IMR-90 (cell line): Measurements from ENCODE around the gene SRPK2. TPM values are rescaled to one million over a fixed set of nuclear protein-coding genes. Genes with fewer than 3 reads are reported as not detected.

Experiments
- ATAC-seq: fragments of 200-7000 bp; cut with Tn5 transposase; 2 replicates; pipeline ENCODE4 v1.9.1; 2020; ENCODE audit warnings: low read depth, mild to moderate bottlenecking, moderate library complexity
- BruUV-seq: library from RNA; stranded (reverse); fragments of 400-500 nt; replicated peaks from 2 replicates; lab custom pipeline; 2021; lab: Mats Ljungman, UMichigan
- CTCF ChIA-PET: fragments of 300-600 bp; formaldehyde crosslinking; extraction: SDS; loops from one replicate; lab custom pipeline; 2021; ENCODE audit warnings: antibody characterized with exemption; lab: Yijun Ruan, JAX
- POLR2A ChIA-PET: fragments of 300-600 bp; sonication (Branson Sonifier 250); formaldehyde crosslinking; loops from one replicate; lab custom pipeline; 2022; ENCODE audit warnings: antibody characterized with exemption; ENCODE audit not compliant: unreplicated experiment; lab: Charles Lee
- DNase-seq: peaks from one replicate; pipeline ENCODE4 v3.0.0; 2013
- H2AFZ ChIP-seq: replicated peaks from 2 replicates; pipeline ENCODE3; 2013; ENCODE audit warnings: low read length, mild to moderate bottlenecking; ENCODE audit not compliant: poor library complexity
- H2AK5ac ChIP-seq: 2 replicates; pipeline ENCODE4 v1.6.1; 2013; ENCODE audit warnings: low read depth, low read length, inconsistent platforms
- H2AK9ac ChIP-seq: replicated peaks from 2 replicates; pipeline ENCODE3; 2013; ENCODE audit warnings: mild to moderate bottlenecking, low read depth, low read length, moderate library complexity; ENCODE audit not compliant: poor library complexity
- H2BK120ac ChIP-seq: 2 replicates; pipeline ENCODE4 v1.6.1; 2013; ENCODE audit warnings: low read depth, low read length, inconsistent platforms
- H2BK15ac ChIP-seq: 3 replicates; pipeline ENCODE4 v1.6.1; 2013; ENCODE audit warnings: low read depth, low read length, inconsistent platforms
- H2BK20ac ChIP-seq: 2 replicates; pipeline ENCODE4 v1.6.1; 2013; ENCODE audit warnings: low read depth, mild to moderate bottlenecking, inconsistent platforms, low read length, moderate library complexity
- H2BK5ac ChIP-seq: 2 replicates; pipeline ENCODE4 v1.6.1; 2013; ENCODE audit warnings: mild to moderate bottlenecking, low read depth, low read length, inconsistent platforms; ENCODE audit not compliant: poor library complexity, severe bottlenecking
- H3K14ac ChIP-seq: replicated peaks from 2 replicates; pipeline ENCODE4 v1.6.1; 2013; ENCODE audit warnings: low read depth, low read length, inconsistent platforms
- H3K18ac ChIP-seq: 2 replicates; pipeline ENCODE4 v1.6.1; 2013; ENCODE audit warnings: low read depth, low read length, control low read depth
- H3K23ac ChIP-seq: 2 replicates; pipeline ENCODE4 v1.6.1; 2013; ENCODE audit warnings: low read depth, low read length, inconsistent platforms
- H3K27ac ChIP-seq: 2 replicates; pipeline ENCODE4 v1.5.1; 2013; ENCODE audit warnings: mild to moderate bottlenecking, control low read depth, low read length; ENCODE audit not compliant: insufficient read depth
- H3K27me3 ChIP-seq: 2 replicates; pipeline ENCODE4 v1.6.1; 2013; ENCODE audit warnings: low read length; ENCODE audit not compliant: control insufficient read depth, insufficient read depth
- H3K36me3 ChIP-seq: 2 replicates; pipeline ENCODE4 v1.6.1; 2013; ENCODE audit warnings: low read length, mixed read lengths; ENCODE audit not compliant: control insufficient read depth, insufficient read depth
- H3K4ac ChIP-seq: 2 replicates; pipeline ENCODE4 v1.6.1; 2013; ENCODE audit warnings: low read depth, low read length, inconsistent platforms
- H3K4me1 ChIP-seq: 2 replicates; pipeline ENCODE4 v1.6.1; 2013; ENCODE audit warnings: low read length, mixed read lengths; ENCODE audit not compliant: control insufficient read depth, insufficient read depth
- H3K4me2 ChIP-seq: 2 replicates; pipeline ENCODE4 v1.6.1; 2013; ENCODE audit warnings: low read depth, mild to moderate bottlenecking, control low read depth, low read length, moderate library complexity
- H3K4me3 ChIP-seq: 2 replicates; pipeline ENCODE4 v1.5.1; 2013; ENCODE audit warnings: low read depth, mild to moderate bottlenecking, control low read depth, low read length, moderate library complexity; ENCODE audit not compliant: insufficient read depth
- H3K56ac ChIP-seq: 2 replicates; pipeline ENCODE4 v1.6.1; 2013; ENCODE audit warnings: low read length, inconsistent platforms; ENCODE audit not compliant: insufficient read depth; ENCODE audit errors: extremely low read depth
- H3K79me1 ChIP-seq, 2 experiments: 2 replicates each; pipeline ENCODE4 v1.6.1; 2013; ENCODE audit warnings: low read length in 2 of 2, inconsistent platforms in 1 of 2, low read depth in 1 of 2
- H3K9ac ChIP-seq: 2 replicates; pipeline ENCODE4 v1.6.1; 2013; ENCODE audit warnings: low read depth, low read length, control low read depth
- H3K9me1 ChIP-seq: 2 replicates; pipeline ENCODE4 v1.6.1; 2013; ENCODE audit warnings: low read length, inconsistent platforms; ENCODE audit not compliant: insufficient read depth
- H3K9me3 ChIP-seq: 2 replicates; pipeline ENCODE4 v1.6.1; 2013; ENCODE audit warnings: low read length; ENCODE audit not compliant: control insufficient read depth, insufficient read depth
- H4K20me1 ChIP-seq: 2 replicates; pipeline ENCODE4 v1.6.1; 2013; ENCODE audit warnings: low read length, inconsistent platforms; ENCODE audit not compliant: insufficient read depth
- H4K5ac ChIP-seq: 2 replicates; pipeline ENCODE4 v1.6.1; 2013; ENCODE audit warnings: mild to moderate bottlenecking, low read depth, low read length, control low read depth
- H4K8ac ChIP-seq, 2 experiments: 2 replicates each; pipeline ENCODE4 v1.6.1; 2013; ENCODE audit warnings: low read depth in 2 of 2, low read length in 2 of 2, control low read depth in 1 of 2, inconsistent platforms in 1 of 2
- H4K91ac ChIP-seq: 2 replicates; pipeline ENCODE4 v1.6.1; 2013; ENCODE audit warnings: low read depth, low read length, inconsistent platforms; ENCODE audit not compliant: insufficient read depth
- BHLHE40 ChIP-seq: fragments of 150-350 bp; IDR thresholded peaks from 2 replicates; pipeline ENCODE4 v1.6.1; 2016; ENCODE audit warnings: mild to moderate bottlenecking, low read depth, low read length
- CEBPB ChIP-seq: IDR thresholded peaks from 2 replicates; pipeline ENCODE4 v1.6.1; 2012; ENCODE audit warnings: low read depth, low read length, improper control_type of control experiment
- CHD1 ChIP-seq: IDR thresholded peaks from 2 replicates; pipeline ENCODE4 v1.6.1; 2012; ENCODE audit warnings: low read depth, low read length, improper control_type of control experiment
- CTCF ChIP-seq: conservative IDR thresholded peaks from 2 replicates; pipeline ENCODE4 v1.5.1; 2012; ENCODE audit warnings: mild to moderate bottlenecking, low read depth, low read length, improper control_type of control experiment
- ELK1 ChIP-seq: fragments of 150-350 bp; IDR thresholded peaks from 2 replicates; pipeline ENCODE4 v1.6.1; 2016; ENCODE audit warnings: low read depth, mild to moderate bottlenecking, low read length, moderate library complexity, borderline replicate concordance
- FOS ChIP-seq: fragments of 150-350 bp; IDR thresholded peaks from 2 replicates; pipeline ENCODE4 v1.6.1; 2016; ENCODE audit warnings: low read depth, low read length
- MAFK ChIP-seq: IDR thresholded peaks from 2 replicates; pipeline ENCODE4 v1.6.1; 2012; ENCODE audit warnings: low read depth, low read length, improper control_type of control experiment
- MAZ ChIP-seq: IDR thresholded peaks from 2 replicates; pipeline ENCODE4 v1.6.1; 2012; ENCODE audit warnings: low read depth, mild to moderate bottlenecking, low read length, improper control_type of control experiment, moderate library complexity, borderline replicate concordance
- MXI1 ChIP-seq: IDR thresholded peaks from 2 replicates; pipeline ENCODE4 v1.6.1; 2012; ENCODE audit warnings: low read depth, mild to moderate bottlenecking, low read length, moderate library complexity, borderline replicate concordance
- NFE2L2 ChIP-seq: fragments of 150-350 bp; IDR thresholded peaks from 2 replicates; pipeline ENCODE4 v1.6.1; 2016; ENCODE audit warnings: low read depth, mild to moderate bottlenecking, low read length
- POLR2A ChIP-seq: IDR thresholded peaks from 2 replicates; pipeline ENCODE4 v1.6.1; 2012; ENCODE audit warnings: mild to moderate bottlenecking, low read depth, low read length
- RAD21 ChIP-seq: IDR thresholded peaks from 2 replicates; pipeline ENCODE4 v1.6.1; 2012; ENCODE audit warnings: low read length, improper control_type of control experiment
- RCOR1 ChIP-seq: IDR thresholded peaks from 2 replicates; pipeline ENCODE4 v1.6.1; 2012; ENCODE audit warnings: mild to moderate bottlenecking, low read length, improper control_type of control experiment; ENCODE audit not compliant: insufficient replicate concordance
- RFX5 ChIP-seq: IDR thresholded peaks from 2 replicates; pipeline ENCODE4 v1.8.0; 2012; ENCODE audit warnings: low read depth, mild to moderate bottlenecking, low read length, moderate library complexity
- SMC3 ChIP-seq: fragments of 150-350 bp; IDR thresholded peaks from 2 replicates; pipeline ENCODE4 v1.6.1; 2016; ENCODE audit warnings: low read depth, mild to moderate bottlenecking, antibody characterized with exemption, low read length, moderate library complexity
- USF2 ChIP-seq: fragments of 150-350 bp; IDR thresholded peaks from 2 replicates; pipeline ENCODE4 v1.6.1; 2017; ENCODE audit warnings: mild to moderate bottlenecking, antibody characterized with exemption, low read length, low read depth
- WGBS, 2 experiments: methylation state at CpG; one replicate each; pipeline versions ENCODE4 v1.1.5 to v1.1.7; 2013; ENCODE audit warnings: missing lambda C conversion rate in 2 of 2; ENCODE audit not compliant: insufficient read length in 1 of 2; ENCODE audit errors: extremely low coverage in 2 of 2; 5-methylcytosine and 5-hydroxymethylcytosine counted together
- dilution Hi-C: fragments of 300-500 bp; cut with HindIII; formaldehyde crosslinking; loops from one replicate; pipeline ENCODE4 v1.14.3; 2018; ENCODE audit warnings: low sequenced_read_pairs; ENCODE audit not compliant: unreplicated experiment
- in situ Hi-C: fragments of 300-500 bp; cut with MboI; formaldehyde crosslinking; loops from 3 replicates; pipeline ENCODE4 v1.14.3; 2019; ENCODE audit warnings: low sequenced_read_pairs, inconsistent platforms, mixed read lengths
- intact Hi-C: fragments of 100-400 bp; cut with micrococcal nuclease; formaldehyde crosslinking; loops from 2 replicates; pipeline ENCODE4 v1.10.0; 2022
- polyA plus RNA-seq, 3 experiments: library from polyadenylated mRNA; depleted of rRNA; stranded (reverse); fragments of >200 nt; gene quantifications; 2 replicates each; pipeline ENCODE4 v1.2.3, GENCODE V29; 2012; ENCODE audit warnings: low replicate concordance in 1 of 3
- total RNA-seq: library from RNA; depleted of rRNA; stranded (reverse); fragments of >200 nt; gene quantifications from 2 replicates; pipeline ENCODE4 v1.2.3, GENCODE V29; 2012

The SRPK2 gene
- total and polyA plus RNA-seq, 2 of the 4 experiments (the other 2 are of a cell fraction) = 13.2 to 33.0 TPM

- H2AK5ac ChIP-seq = no peak overlapping the region
- DNase-seq (no peak), ATAC-seq (no peak)
- no peak overlapping the region for H4K8ac ChIP-seq
- no peak overlapping the region for H4K5ac ChIP-seq
- in situ Hi-C loops = no loop called here
- no peak for TF ChIP-seq FOS
- no peak for TF ChIP-seq ELK1
- TF ChIP-seq CEBPB = no peak
- no peak for TF ChIP-seq RCOR1
- no peak for TF ChIP-seq POLR2A
- TF ChIP-seq RFX5 = no peak
- TF ChIP-seq CHD1 = no peak
- no peak for TF ChIP-seq USF2
- no peak for TF ChIP-seq RAD21
- no peak for TF ChIP-seq BHLHE40
- no peak for TF ChIP-seq MAZ
- no peak for TF ChIP-seq CTCF
- no peak for TF ChIP-seq SMC3
- TF ChIP-seq MXI1 = no peak
- no peak for TF ChIP-seq MAFK
- no peak for TF ChIP-seq NFE2L2
- H3K18ac ChIP-seq = 0 out of 2 replicates have a peak overlapping the region, but pooled peaks have one; percentile 31
- H2AFZ ChIP-seq = no peak overlapping the region
- 100% methylated on average over 1 of the region's 9 CpGs; no CpG with 5 or more reads in 1 of the 2 experiments for WGBS, 2 experiments
- H3K4me2 ChIP-seq = no peak overlapping the region
- intact Hi-C loops = no loop called here
- H3K9ac ChIP-seq = no peak overlapping the region
- H3K14ac ChIP-seq = no peak overlapping the region
- H4K20me1 ChIP-seq = peaks cover 23% of the 10 kb centered on the region; the same call in 1 of the 2 replicates
- peaks cover 12 to 43% of the 10 kb centered on the region in 2 experiments for H3K79me1 ChIP-seq
- H3K27me3 ChIP-seq = no peaks in the 10 kb centered on the region
- H3K4me1 ChIP-seq = peaks cover 7% of the 10 kb centered on the region
- no peak overlapping the region for H3K4ac ChIP-seq
- H3K4me3 ChIP-seq = no peak overlapping the region
- no TSS peak for BruUV-seq
- no peaks in the 10 kb centered on the region for H3K9me3 ChIP-seq
- no peak overlapping the region for H2AK9ac ChIP-seq
- no peak overlapping the region for H2BK20ac ChIP-seq
- H2BK15ac ChIP-seq = no peak overlapping the region
- no peak overlapping the region for H4K91ac ChIP-seq
- dilution Hi-C loops = no loop called here
- no peak overlapping the region for H3K23ac ChIP-seq
- no peaks in the 10 kb centered on the region for H3K9me1 ChIP-seq
- CTCF ChIA-PET = interaction anchor here (0.5 kb wide), 1 partner anchor 70 kb away, joined by 3 read pairs; no protein-coding TSS in a partner anchor
- H2BK5ac ChIP-seq = no peak overlapping the region
- POLR2A ChIA-PET = no interaction called here
- H3K36me3 ChIP-seq = no peaks in the 10 kb centered on the region
- H2BK120ac ChIP-seq = no peak overlapping the region
- no peak overlapping the region for H3K27ac ChIP-seq
- H3K56ac ChIP-seq = no peak overlapping the region
Measured at GRCh38 chr7:105270117-105270516, 118.6 kb downstream of the SRPK2 start.
